Esophagus muscularis mucosa (tissue), 3 donors: ENCODE data around the gene PPM1F.

ENCODE experiments used
- POLR2A ChIP-seq: fragments of 450-650 bp; IDR thresholded peaks from one replicate; pipeline ENCODE4 v1.6.1; 2017; ENCODE audit warnings: antibody characterized with exemption, moderate library complexity, mild to moderate bottlenecking, low read depth
- POLR2AphosphoS5 ChIP-seq, 2 donors: sonication (generic); formaldehyde crosslinking; IDR thresholded peaks; one replicate each; pipeline ENCODE4 v1.6.1; 2017; ENCODE audit warnings: antibody characterized with exemption in 2 of 2
- TF ChIP-seq, protein P1 (sequence below), 3 experiments: fragments of 200-600 bp in 2 of 3; fragments of 450-650 bp in 1 of 3; sonication (generic) in 2 of 3; IDR thresholded peaks; one replicate each; pipeline ENCODE4 v1.5.1; 2017 to 2019; ENCODE audit warnings: antibody characterized with exemption in 3 of 3, mild to moderate bottlenecking in 2 of 3, moderate library complexity in 1 of 3

DNA sequence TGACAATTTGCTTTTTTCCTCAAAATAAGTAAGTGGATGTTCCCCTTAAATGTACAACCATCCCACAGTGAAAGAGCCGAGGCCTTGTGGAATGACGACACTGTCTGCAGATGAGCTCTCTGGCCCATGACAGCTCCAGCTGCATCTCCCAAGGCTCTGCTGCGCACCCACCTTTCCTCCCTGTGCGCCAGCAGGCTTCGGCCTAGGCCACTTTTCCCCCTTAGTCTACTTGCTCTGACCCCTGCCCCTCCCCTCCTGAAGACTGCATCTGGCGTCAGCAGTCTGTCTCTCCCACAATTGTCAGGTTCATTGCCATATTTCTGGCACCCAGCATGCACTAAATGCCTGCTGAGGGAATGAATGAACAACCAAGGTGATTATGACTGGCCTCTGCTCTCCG lies 27.9 kb upstream of the PPM1F start:
- TF ChIP-seq POLR2A (no peak), POLR2AphosphoS5 (IDR thresholded peaks at IDR 0.05) (no peak)
- TF ChIP-seq, protein P1, sequence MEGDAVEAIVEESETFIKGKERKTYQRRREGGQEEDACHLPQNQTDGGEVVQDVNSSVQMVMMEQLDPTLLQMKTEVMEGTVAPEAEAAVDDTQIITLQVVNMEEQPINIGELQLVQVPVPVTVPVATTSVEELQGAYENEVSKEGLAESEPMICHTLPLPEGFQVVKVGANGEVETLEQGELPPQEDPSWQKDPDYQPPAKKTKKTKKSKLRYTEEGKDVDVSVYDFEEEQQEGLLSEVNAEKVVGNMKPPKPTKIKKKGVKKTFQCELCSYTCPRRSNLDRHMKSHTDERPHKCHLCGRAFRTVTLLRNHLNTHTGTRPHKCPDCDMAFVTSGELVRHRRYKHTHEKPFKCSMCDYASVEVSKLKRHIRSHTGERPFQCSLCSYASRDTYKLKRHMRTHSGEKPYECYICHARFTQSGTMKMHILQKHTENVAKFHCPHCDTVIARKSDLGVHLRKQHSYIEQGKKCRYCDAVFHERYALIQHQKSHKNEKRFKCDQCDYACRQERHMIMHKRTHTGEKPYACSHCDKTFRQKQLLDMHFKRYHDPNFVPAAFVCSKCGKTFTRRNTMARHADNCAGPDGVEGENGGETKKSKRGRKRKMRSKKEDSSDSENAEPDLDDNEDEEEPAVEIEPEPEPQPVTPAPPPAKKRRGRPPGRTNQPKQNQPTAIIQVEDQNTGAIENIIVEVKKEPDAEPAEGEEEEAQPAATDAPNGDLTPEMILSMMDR (IDR thresholded peaks at IDR 0.05), result no peak
